22Rv1 (cell line): ENCODE measurements around the gene ARIH1.
"Not testable (repeated sequence)": the region's sequence is repeated elsewhere in the genome, so short reads cannot be mapped to it uniquely, and the experiment has no call there.

Experiments
- H3K27ac ChIP-seq: fragments of 450-650 bp; 2 replicates; pipeline ENCODE4 v1.5.1; 2017
- ZFX ChIP-seq: fragments of 450-650 bp; IDR thresholded peaks from 2 replicates; pipeline ENCODE4 v1.6.1; 2017; ENCODE audit warnings: antibody characterized with exemption, borderline replicate concordance
- TF ChIP-seq, protein P1 (sequence below): fragments of 450-650 bp; IDR thresholded peaks from 2 replicates; pipeline ENCODE4 v1.5.1; 2017; ENCODE audit warnings: mild to moderate bottlenecking

ARIH1 gene

DNA sequence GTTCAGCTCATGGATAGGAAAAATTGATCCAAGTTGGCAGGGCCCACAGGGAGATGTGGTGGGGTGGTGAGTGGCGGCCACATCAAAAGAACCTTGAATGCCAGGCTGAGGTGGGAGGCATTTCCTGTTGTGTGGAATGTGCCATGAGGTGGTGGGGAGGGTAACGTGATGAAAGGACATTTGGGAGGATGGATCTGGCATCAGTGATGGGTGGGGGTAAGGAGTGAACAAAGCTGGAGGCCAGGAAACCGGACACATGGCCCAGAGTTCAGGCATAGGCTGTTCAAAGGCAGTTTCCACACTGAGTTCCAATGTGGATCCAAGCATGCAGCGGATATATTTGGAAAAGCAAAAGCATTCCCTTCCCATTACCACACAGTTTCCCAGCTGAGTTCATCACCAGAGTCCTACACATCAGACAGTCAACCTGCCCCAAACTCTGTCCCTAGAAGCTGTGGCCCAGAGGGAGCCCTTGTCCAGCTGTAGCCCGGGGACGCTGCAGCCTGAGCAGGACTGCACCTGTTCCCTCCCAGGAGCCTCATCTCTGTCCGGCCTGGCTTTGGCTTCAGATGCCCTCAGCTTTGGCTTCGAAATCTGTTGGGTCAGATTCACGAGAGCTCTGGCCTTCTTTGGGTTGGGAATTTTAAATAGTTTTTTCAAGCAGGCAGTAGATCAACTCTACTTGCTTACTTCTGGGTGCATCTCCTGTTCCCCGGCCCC lies 142.5 kb downstream of the ARIH1 start:
- TF ChIP-seq ZFX, result no peak
- TF ChIP-seq, protein P1, sequence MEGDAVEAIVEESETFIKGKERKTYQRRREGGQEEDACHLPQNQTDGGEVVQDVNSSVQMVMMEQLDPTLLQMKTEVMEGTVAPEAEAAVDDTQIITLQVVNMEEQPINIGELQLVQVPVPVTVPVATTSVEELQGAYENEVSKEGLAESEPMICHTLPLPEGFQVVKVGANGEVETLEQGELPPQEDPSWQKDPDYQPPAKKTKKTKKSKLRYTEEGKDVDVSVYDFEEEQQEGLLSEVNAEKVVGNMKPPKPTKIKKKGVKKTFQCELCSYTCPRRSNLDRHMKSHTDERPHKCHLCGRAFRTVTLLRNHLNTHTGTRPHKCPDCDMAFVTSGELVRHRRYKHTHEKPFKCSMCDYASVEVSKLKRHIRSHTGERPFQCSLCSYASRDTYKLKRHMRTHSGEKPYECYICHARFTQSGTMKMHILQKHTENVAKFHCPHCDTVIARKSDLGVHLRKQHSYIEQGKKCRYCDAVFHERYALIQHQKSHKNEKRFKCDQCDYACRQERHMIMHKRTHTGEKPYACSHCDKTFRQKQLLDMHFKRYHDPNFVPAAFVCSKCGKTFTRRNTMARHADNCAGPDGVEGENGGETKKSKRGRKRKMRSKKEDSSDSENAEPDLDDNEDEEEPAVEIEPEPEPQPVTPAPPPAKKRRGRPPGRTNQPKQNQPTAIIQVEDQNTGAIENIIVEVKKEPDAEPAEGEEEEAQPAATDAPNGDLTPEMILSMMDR, result no peak
- no peak overlapping the region for H3K27ac ChIP-seq

DNA sequence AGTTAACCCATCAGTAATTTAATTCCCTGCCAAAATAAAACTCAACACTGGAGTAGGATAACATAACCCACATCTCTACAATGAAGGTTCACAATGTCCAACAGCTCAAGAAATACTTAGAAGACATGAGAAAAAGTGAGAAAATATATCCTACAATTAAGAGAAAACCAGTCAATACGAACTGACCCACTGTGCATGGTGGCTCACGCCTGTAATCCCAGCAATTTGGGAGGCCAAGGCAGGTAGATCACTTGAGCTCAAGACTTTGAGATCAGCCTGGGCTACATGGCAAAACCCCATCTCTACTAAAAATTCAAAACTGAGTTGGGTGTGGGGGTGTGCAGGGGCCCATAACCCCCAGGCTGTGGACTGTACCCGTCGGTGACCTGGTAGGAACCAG lies 149.7 kb downstream of the ARIH1 start:
- not testable (repeated sequence) for H3K27ac ChIP-seq

DNA sequence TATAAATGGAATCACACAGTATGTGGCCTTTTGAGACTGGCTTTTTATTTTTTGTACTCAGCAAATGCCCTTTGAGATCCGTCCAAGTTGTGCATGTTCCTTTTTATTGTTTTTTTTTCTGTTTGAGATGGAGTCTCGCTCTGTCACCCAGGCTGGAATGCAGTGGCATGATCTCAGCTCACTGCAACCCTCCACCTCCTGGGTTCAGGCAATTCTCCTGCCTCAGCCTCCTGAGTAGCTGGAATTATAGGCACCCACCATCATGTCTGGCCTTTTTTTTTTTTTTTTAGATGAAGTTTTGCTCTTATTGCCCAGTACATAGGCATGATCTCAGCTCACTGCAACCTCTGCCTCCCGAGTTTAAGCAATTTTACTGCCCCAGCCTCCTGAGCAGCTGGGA lies 152.0 kb downstream of the ARIH1 start:
- H3K27ac ChIP-seq, result not testable (repeated sequence)

DNA sequence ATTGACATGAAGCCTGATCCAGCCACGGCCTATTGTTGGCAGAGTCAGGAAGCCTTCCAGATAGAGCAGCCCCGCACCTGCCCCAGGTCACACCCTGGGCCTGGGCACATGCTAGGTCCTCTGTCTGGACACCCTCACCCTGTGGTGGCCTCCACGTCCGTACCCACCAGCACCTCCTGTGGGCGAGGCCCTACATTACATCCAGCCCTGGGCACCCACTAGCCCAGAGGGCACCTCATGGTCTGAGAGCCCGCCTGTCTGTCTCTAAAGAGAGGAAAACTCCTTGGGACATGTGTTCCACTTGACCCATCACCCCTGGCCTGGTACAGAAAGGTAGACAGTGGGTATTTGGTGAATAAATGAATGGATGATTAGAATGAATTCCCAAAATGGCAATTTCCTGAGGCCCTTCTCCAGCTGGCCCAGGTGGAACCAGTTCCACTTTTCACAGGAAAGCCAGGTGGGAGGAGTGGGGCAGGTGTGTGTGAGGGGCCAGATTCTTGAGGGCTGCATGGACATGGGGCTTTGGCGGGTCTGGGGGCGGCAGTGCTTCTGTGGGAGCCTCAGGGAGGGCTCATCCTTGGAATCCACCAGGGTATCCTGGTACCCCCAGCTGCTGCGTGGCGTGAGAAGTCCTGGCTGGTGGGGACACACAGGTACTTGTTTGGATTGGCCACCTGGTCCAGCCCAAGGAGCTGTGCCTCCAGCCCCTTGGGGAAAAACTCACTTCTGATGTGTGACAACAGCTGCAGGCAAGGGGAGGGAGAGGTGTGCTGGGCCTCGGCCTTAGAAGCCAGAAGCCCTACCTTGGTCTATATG lies 154.3 kb downstream of the ARIH1 start:
- TF ChIP-seq, protein P1, result peak; percentile 47
- H3K27ac ChIP-seq, result not testable (repeated sequence)

DNA sequence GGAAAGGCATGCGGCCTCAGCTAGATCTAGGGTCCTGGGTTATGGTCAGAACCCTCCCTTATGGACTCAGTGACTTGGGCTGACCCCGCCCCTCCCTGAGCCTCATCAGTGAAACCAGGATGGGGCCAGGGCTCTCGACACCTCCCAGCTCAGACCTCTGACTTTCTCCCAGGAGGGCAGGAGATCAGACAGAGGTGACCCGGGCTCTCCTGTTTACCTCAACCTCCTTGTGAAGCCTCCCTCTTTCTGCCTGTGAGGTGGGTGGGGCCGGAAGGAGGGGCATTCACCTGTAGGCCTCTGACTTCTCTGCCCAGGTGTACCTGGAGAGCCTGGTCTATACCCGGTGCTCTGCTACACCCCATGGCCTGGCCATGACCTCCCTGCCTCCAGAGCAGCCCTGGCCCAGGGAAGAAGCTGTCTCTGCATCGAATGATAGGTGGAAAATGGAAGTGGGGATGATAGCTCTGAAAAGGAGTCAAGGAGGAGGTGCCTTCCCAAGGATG lies 155.0 kb downstream of the ARIH1 start:
- H3K27ac ChIP-seq, result not testable (repeated sequence)

DNA sequence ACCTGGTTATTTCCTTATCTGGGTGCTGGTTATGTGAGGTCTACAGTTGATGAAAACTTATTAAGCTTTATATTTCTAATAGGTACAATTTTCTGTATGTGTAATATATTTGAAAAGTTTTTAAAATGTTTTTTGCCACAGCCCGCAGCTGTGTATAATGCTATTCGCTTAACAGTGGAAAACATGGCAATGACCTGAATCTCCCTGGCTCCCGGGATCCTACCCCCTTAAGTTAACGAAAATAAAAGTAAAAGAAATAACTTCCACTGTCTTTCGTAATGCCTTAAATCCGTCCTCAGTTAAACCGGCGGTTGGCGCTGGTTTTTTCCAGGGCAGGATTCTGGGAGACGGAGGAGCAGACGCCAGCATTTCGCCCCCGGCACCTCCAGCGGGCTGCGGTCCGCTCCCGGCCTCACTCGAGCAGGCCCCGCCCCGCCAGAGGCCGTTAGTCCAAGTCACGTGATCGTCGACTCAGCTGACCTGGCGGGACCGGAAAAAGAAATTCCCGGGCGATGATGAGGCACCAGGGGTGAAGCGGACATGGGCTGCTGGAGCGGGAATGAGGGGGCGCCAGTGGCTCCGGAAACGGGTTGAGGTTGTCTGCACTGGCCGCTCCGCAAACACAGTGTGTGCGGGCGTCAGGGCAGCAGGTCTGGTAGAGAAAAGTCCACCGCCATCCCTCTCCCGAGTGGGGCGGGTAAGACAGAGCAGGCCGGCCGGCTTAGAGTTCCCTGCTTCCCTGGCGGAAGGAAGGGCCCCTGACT lies 162.6 kb downstream of the ARIH1 start:
- not testable (repeated sequence) for H3K27ac ChIP-seq

DNA sequence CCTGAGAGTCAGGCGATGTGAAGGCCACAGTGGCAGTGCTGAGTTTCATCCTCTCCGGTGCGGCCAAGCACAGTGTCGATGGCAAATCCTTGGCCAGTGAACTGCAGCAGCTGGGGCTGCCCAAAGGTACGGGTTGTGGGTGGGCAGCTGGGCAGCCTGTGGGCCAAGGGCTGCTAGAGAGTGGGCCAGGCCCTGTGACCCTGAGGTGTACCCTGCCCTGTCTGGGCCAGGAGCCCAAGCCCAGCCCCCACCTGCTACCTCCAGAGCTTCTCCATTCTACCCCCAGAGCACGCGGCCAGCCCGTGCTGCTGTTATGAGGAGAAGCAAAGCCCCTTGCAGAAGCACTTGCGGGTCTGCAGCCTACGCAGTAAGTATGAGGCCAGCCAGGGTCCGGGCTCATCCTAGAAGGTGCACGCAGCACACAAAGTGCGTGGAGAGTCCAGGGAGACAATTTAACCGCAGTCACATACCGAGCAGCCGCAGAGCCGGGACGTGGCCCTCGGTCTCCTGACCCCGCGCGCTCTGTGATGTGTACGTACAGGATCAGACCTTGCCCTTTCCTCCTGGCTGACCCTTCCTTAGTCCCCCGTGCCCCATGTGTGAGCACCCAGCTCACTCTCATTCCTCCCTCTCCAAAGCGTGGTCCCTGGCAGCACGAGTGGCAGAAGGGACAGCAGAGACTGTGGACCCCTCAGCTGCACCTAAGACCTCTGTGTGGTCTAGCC lies 165.8 kb downstream of the ARIH1 start:
- H3K27ac ChIP-seq, result not testable (repeated sequence)

DNA sequence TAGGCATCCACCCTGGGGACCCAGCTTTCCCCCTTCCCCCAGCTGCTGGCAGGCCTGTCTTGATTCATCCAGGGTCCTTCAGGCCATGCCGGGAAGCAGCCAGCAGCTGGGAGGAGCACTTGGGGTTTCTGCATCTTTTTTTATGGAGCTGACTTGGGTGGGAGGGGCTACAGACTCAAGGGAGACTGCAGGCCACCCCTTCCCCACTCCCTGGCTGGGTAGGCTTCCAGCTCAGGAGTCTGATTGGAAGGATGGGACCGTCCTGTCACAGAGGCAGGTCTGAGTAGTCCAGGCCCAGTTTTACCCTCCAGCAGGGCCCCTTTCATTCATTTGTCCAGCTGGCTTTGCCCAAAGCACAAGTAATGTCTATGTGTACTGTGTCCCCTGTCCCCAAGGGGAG lies 168.1 kb downstream of the ARIH1 start:
- H3K27ac ChIP-seq, result not testable (repeated sequence)

DNA sequence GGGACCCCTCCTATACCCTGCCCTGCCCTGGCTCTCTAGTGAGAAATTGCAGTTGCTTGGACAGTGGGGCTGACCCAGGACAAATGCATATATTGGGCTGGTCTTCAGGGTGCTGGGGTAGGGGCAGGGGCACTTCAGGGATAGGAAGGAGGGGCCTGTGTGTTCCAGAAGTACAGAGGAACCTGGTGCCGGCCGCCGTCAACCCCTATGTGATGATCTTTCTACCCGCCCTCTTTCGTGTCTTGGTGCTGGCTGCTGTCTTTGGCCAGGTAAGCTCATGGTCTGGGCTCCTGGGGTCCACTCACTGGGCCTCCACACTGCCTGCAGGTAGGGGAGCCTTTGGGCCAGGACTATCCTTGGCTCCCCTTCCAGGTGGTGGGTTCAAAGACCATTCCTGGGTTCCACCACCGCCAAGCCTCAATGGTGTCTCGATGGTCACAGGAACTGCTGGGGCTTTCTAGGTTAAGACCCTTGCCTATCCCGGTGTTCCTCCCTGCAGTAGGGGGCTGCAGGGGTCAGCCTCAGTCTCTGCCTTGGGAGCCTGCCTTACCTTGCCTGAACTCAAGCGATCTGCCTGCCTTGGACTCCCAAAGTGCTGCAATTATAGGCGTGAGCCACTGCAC lies 174.6 kb downstream of the ARIH1 start:
- H3K27ac ChIP-seq, result not testable (repeated sequence)
